DMS153 treated with DMSO at 0.1 percent for 48 hours (cell line): ENCODE results near the gene KCNK1.

Experiments used
- DNase-seq: peaks from one replicate; lab custom pipeline; 2025; ENCODE audit not compliant: unreplicated experiment; lab: John Stamatoyannopoulos, UW

The KCNK1 gene

DNA sequence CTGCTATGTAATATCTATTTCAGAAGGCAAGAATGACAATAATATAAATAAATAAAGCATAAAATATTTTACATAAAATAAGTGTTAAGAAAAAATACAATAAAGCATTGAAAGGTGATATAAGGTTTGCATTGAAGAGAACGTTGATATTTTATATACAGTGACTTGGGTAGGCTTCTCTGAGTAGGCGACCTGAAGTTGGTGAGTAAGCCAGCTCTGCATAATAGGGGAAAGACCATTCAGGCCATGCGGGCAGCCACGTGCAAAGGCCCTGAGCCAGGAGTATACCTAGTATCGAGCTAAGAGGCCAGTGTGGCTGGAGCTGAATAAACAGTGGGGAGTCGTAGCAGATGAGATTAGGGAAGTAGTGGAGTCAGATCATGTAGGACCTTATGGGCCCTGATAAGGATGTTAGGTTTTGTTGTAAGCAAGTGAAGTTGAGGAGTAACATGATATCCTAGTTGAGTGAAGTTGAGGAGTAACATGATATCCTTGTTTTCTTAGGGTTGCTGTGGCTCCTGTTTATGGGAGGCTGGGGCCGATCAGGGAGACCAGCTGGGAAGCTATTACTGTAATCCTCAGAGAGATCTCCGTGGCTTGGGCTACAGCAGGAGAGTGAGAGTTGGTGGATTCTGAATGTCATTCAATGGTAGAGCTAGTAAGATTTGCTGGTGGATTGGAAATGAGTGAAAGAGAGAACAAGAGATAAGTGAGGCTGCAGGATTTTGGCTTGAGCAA is 22.0 kb downstream of the KCNK1 start:
- no peak for DNase-seq

DNA sequence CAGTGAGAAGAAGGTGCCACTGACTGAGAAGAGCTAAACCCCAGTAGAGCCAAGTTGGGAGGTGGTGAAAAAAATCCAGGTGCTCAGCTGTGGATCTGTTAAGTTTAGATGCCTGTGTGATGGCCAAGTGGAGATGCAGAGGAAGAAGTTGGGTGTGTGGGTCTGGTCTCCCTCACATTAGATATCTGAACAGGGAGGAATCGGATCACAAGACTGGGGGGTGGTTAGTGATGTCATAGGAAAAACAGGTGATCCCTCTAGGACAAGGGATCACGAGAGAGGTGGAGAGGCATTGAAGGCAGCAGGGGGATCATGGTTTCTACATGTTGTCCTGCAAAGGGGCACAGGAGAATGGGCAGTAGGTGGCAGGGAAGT is 22.6 kb downstream of the KCNK1 start:
- no peak for DNase-seq

DNA sequence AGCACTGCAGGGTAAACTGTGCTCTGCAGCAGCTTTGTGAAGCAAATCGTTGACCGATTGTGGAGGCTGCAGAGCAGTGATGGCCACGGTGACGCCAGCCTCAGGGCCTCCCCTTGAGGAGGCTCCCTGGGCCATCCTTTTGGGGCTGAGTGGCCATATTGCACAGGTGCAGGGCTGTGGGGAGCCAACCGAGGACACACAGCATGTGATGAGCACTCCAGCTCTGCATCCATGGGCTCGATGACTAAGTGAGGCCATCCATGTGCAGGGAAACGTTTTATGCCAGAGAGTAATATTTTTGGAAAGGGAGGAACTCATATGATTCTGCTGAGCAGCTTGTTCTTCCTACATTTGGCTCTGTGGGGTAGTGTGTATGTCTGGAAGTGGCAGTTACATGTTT is 24.6 kb downstream of the KCNK1 start:
- DNase-seq = no peak

DNA sequence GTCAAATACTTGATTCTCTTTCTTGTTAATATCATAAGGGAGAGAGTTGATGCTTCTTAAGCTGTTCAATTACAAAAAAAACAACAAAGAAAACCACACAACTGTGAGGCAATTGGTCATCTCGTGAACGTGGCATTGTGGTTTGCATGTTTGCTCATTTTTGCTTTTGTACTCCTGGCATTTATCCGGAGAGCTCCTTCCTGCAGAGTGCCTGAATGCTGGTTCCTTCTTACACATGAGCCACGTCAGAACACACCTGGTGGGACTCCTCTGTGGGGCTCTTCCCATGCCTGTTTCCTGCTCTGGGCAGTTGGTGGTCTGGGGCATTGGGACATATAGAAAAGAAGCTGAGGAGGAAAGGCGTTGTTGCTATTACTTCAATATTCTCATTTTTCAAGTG is 25.7 kb downstream of the KCNK1 start:
- no peak for DNase-seq

DNA sequence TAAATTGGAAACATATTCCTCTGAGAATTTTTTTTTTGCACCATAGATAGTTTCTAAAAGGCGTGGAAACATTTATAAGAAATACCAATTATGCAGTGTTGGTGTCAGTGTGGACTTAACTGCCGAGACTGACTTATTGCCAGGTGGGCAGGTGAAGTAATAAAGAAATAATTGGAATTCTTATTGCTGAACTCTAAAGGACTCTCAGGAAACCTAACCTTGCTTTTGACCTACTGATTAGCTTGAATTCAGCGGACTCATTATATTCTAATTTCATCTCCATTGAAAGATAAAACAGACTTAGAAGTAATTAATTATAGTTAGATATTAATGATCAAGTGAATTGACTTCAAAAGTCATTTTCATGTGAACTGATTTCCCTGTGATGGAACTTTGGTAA is 26.3 kb downstream of the KCNK1 start:
- no peak for DNase-seq

DNA sequence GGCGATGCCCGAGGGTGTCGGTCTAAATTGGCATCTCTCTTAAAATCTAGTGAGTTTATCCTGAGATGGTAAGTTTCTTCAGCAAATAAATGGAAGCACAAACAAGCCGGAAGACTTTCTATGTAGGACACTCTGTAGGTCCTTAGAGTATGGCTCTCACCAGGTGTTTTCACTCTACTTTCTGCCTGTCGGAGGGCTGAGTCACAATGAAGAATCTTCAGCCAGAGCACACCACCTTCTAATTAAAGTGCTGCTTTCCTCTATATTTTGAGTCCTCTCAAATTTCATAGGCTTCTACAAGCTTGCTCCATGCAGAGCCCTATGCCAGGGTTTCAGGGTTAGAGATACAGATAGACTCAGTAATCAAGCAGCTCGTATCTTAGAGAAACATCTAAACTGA is 27.1 kb downstream of the KCNK1 start:
- DNase-seq = no peak

DNA sequence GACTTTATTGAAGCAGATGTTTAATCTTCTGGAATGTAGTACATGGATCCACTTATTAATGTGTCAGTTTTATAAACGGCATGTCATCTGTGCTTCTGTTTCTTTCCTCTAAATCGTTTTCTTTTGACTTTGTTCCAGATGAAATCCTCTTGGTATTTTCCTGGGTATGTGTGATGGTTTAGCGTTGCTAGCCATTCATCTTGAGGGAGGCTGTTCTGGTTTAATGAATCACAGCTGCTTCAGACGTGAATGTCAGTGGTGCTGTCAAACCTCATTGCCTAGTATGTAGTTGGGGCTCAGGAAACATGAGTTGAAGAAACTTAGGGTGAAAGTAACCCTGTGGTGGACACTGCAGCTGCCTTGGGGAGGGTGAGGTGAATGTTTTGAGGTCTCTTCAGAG is 33.2 kb downstream of the KCNK1 start:
- DNase-seq = no peak

DNA sequence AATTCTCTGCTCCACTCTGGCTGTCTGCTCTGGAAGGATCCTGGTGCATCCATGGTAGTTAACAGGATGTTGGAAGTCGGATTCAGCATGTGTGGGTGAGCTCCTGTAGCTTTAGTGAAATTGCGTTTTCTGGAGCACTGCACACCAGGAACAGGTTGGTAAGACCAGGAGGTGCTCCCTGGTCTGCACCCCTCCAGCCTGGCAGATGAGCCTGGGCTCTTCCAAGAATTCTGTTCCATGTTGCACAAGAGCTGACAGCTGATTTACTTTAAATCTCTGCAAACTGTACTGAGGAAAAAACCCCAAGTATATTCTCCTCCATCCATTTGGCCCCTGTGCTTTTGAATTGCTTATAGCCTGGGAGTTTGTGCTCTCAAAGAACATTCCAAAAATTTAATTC is 33.7 kb downstream of the KCNK1 start:
- no peak for DNase-seq

DNA sequence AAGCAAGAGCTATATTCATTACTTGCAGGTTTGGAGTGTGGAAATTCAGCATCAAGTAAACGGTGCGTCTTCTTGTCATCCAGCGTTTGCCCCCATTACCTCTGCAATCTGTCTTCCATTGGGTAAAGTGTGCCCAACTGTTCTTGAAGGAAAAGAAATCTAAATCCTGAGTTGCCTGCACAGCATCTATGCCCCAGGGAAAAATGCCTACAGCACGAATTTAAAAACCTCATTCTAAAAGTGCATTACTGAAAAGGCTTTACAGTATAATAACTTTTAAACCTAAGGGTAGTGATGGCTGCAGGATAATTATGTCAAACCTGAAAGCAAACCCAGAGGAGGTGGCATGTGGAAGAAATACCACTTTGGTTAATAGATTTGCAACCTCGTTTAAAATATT is 37.2 kb downstream of the KCNK1 start:
- DNase-seq = no peak

DNA sequence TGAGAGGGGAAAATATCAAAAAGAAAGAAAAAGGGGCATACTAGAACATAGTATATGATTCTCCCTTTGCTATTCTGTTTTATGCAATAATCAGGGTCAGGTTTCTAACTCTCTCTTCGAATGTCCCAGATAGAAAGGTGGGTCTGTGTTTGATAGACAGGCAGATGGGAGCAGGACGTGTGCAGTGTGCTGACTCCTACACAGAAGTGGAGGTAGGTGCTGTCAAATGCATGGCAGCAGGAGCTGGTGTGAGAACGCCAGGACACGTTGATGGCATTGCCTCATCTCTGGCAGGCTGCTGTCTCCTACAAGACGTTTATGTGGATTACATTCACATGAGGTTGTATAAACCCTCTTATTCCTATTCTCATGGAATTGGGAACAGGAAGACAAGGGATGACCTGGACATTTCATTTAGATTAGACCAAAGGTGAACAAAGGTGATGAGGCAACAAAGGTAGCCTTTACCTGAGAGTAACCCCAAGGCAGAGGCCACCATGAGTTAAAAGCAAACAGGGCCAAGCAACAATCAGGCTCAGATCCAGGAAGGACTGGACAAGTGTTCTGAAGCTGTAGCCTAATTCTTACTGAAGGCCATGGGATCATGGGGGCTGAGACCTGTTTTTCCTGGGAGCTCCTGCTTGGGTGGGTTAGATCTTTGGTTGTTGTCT is 37.8 kb downstream of the KCNK1 start:
- no peak for DNase-seq

DNA sequence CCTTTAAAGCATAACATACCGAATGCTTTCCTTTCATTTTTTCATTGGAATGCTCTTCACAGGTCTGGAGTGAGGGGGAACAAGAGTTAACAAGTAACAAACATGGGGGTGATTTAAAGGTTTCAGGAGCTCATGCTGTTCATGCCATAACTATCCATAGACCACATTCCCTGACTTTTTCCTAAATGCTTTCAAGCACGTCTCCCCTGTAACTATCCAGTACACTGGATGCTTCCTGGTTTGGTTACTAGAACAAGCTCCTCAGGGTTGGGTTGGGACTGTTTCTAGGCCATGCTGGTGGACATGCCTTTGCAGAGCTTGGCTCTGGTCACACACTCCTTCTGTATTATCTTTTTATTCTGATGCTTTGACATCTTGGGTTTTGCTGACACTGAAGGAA is 38.6 kb downstream of the KCNK1 start:
- DNase-seq = no peak

DNA sequence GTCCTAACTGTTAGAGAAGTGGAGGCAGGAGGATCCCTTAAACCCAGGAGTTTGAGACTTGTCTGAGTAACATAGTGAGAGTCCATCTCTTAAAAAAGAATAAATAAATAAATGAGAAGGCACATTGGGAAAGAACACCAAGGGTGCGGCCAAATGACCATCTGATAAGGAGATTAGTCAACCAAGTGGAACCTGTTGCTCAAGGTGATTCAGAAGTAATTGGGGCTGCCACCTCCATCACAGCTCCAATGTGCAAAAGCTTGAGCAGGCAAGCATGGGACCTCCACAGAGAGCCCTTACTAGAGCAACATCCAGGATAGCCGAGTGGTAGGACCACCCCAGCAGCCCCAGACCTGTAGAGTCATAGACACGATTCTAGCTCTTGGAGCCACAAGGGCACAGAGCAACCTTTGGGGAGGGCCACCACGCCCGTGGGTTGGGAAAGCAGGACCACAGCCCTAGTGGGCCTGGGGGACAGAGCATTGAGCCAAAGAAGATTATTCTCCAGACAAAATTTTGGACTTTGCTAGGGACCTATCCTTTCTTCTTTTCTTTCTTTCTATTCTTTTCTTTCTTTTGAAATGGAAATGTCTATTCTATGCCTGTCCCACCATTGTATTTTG is 40.9 kb downstream of the KCNK1 start:
- no peak for DNase-seq

DNA sequence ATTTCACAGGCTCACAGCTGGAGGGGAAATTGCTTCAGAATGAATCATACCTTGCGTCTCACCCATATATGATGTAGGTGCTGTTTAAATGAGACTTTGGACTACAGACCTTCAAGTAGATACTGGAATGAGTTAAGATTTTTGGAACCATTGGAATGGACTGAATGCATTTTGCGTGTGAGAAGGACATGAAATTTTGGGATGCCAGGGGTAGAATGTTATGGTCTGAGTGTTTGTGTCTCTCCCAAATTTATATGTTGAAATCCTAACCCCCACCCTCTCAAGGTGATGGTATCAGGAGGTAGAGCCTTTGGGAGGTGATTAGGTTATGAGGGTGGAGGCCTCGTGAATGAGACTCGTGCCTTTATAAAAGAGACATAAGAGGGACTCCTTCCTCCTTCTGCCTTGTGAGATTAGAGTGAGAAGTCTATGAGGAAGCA is 41.4 kb downstream of the KCNK1 start:
- DNase-seq = no peak

DNA sequence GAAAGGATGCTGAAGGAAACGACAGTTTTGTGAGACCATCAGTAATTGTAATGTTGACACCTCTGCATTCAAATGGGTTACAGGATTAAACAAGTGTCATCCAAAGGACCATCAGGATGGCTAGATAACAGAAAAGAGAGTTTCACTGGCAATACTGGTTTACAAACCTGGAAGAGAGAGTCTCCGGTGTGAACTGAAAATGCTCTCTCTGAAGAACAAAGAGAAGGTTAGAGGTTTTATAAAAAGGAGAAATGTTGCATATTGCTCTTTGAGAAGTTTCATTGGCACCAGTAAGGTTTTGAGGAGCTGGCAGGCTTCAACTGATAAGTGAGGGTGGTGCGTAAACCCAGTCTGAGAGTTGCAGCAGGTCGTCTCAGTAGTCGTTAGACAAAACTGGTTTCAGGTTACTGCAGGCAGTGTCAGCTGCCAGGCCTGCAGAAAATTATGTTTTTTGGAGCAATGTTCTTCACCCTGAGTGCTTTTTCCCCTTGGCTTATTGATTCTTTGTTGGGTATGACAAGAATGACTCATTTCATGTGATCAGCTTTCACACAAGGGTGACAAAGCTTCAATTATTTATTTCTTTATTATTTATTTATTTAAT is 42.2 kb downstream of the KCNK1 start:
- no peak for DNase-seq

DNA sequence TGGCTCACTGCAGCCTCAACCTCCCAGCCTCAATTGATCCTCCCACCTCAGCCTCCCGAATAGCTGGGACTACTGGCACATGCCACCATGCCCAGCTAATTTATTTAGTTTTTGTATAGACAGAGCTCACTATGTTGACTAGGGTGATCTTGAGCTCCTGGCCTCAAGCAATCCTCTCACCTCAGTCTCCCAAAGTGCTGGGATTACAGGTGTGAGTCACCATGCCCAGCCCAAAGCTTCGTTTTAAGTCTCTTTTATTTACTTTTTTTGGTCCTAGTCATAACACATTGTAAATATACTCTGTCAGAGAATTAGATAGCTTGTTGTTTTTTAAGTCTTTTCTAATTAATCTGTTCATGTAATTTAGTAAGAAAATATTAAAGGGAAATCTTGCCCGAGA is 42.8 kb downstream of the KCNK1 start:
- no peak for DNase-seq

DNA sequence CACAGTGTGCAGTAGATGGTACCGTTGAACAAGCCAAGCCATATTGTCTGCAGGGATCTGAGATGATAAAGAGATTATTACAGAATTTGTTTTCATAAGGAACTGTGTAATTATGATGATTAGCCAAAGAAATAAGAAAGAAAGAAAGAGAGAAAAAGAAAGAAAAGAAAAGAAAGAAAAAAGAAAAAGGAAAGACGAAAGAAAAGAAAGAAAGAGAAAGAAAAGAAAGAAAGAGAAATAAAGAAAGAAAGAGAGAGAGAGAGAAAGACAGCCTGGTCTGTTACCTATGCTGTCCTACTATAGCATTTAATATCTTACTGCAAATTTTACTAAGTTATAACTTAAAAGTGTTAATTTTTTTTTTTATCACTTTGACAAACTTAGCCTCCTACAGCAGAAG is 43.6 kb downstream of the KCNK1 start:
- DNase-seq = no peak

DNA sequence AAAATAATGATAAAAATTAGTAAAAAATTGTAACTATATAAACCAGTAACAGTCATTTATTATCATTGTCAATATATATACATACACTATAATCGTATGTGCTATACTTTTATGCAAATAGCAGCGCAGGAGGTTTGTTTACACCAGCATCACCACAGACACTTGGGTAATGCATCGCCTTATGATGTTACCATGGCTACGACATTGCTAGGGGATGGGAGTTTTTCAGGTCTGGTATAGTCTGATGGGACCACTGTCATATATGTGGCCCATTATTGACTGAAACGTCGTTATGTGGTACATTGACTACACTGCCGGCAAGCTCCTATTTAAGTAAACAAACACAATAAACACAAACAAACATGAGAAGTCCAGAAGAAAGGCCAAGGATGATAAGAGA is 45.6 kb downstream of the KCNK1 start:
- DNase-seq = no peak

DNA sequence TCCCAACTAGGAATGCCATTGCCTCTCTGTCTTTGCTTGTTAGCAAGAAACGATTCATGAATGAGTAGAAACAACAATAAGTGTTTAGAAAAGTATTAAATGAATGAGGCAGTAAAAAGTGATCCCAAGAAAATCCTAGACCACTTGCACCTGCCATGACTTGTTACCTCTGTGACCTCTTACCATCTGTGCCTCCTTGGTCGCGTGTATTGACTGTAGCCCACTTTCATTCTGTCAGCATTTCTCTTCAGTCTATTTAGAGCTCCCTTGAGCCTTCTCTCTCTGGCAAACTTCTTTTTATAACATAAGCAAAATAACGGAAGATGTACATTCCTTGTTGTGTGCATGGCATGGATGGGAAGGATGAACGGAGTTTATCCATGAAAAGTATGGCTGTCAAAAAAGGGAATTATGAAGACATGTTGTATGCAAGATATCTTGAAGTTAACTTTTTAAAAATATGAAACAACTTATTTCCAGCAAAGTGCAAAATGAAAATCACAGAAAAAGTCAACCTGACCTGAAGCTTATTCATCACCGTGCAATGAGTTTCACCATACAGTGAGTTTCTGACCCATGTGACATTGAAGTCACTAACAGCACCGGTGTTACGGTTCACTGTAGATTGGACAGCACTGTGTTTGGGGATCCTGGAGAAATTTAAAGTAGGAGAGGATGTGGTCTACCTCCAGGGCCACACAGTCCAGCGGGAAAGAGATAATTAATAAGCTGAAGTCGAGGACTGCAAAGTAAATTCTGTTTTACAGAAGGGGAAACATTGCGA is 47.7 kb downstream of the KCNK1 start:
- DNase-seq = no peak

DNA sequence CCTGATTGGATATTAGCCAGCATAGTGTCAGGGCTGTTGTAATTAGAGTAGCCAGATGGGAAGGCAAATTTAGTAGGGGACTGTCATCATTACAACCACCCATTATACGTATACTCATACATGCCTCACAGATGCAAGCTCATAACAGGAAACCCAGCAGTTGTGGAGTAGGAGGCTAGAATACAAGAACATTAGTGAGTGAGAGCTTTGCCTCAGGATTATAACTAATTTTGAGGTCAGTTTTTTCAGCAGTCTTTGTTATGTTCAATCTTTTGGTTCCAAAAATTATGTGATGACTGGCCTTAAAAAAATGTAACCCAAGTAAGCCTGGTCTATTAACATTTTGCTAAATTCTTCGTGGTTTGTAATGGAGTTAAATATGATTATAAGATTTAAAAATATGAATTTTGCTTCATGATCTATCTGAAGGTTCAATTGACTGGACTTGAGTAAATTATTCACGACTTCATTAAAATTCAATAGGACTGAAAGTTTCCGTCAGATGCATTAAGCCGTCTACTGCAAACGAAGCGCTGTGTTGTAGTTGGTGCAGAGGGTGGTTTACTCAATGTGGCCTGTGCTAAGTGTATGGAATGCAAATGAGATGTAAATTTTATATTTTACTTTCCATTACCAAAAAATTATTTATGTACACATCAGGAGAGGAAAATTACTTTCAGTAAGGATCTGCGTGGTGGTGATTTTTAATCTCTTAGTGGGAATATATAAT is 48.8 kb downstream of the KCNK1 start:
- DNase-seq = no peak

DNA sequence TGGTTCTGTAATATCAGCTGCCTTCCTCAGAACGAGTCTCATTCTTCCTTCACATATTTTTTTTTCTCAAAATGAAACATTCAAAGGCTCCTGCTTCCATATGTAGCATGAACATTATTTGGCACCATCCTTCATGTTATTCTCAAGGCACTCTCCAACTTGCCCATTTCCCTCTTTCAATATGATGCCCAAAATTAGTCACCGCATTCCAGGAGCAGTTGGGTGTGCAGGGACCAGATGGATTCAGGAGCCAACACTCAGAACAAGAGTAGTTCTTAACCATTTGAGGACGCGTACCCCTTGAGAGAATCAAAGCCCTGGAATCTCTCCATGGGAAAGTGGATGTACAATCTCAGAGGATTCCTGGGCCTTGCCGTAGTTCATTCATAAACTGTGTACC is 50.3 kb downstream of the KCNK1 start:
- DNase-seq = no peak
